ENCODE measurements around the gene TNRC6B. TPM values are rescaled to one million over a fixed set of nuclear protein-coding genes. Genes with fewer than 3 reads are reported as not detected.
"Not testable (repeated sequence)": the region's sequence is repeated elsewhere in the genome, so short reads cannot be mapped to it uniquely, and the experiment has no call there.

The TNRC6B gene
- total and polyA plus RNA-seq, 4 donors, result 6.2 to 70.4 (median 26.5) TPM

DNA sequence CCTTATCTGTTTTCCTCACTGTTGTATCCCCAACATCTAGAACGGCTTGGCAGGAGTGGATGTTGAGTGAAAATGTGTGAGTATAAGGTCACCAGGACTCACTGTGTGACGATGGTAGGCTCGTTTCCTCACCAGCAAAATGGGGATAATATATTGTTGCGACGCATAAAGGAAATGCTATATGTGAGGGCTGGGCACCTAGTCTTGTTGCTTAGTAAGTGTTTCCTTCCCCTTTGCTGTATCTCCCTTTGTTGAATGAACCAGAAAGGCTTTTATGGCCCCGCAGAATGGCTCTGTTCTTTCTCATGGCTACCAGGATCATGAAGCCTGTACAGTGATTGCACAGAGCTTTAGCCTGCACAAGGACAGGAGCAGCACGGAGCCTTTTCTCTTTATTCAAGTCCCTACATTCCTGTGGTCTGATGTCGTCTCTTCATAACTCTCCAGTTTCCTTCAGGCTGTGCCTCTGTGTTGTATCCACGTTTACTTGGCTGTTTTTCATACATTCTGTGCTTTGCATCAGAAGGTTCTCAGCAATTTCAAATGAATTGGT lies 5.4 kb downstream of the TNRC6B start:
- Histone ChIP-seq H3K9me3 (ENCODE audit: control insufficient read depth in 4 of 4, insufficient read depth in 3 of 4, low read length in 3 of 4) (no peaks in the 10 kb centered on the region), H3K27me3 (ENCODE audit: control insufficient read depth in 3 of 3, insufficient read depth in 3 of 3, low read length in 2 of 3) (no peaks in the 10 kb centered on the region), H3K36me3 (ENCODE audit: control insufficient read depth in 4 of 4, insufficient read depth in 4 of 4, low read length in 4 of 4) (no peaks in the 10 kb centered on the region), H3K27ac (ENCODE audit: low read depth in 1 of 2, low read length in 1 of 2) (peak overlapping the region; percentile 69 to 79), H3K9ac (ENCODE audit: insufficient read depth in 1 of 2, low read length in 2 of 2) (peak overlapping the region in 1 of 2 donors; percentile 39), H3K4me1 (ENCODE audit: control insufficient read depth in 5 of 5, insufficient read depth in 5 of 5, low read length in 5 of 5) (peaks cover 8 to 42% (median 25%) of the 10 kb centered on the region in 5 donors), H3K4me3 (no peak overlapping the region)
- TF ChIP-seq, protein P1, sequence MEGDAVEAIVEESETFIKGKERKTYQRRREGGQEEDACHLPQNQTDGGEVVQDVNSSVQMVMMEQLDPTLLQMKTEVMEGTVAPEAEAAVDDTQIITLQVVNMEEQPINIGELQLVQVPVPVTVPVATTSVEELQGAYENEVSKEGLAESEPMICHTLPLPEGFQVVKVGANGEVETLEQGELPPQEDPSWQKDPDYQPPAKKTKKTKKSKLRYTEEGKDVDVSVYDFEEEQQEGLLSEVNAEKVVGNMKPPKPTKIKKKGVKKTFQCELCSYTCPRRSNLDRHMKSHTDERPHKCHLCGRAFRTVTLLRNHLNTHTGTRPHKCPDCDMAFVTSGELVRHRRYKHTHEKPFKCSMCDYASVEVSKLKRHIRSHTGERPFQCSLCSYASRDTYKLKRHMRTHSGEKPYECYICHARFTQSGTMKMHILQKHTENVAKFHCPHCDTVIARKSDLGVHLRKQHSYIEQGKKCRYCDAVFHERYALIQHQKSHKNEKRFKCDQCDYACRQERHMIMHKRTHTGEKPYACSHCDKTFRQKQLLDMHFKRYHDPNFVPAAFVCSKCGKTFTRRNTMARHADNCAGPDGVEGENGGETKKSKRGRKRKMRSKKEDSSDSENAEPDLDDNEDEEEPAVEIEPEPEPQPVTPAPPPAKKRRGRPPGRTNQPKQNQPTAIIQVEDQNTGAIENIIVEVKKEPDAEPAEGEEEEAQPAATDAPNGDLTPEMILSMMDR (IDR thresholded peaks at IDR 0.05; ENCODE audit: control extremely low read depth, extremely low read depth), result no peak
- DNase-seq (peak; percentile 27 to 72 (median 68)), ATAC-seq (ENCODE audit: insufficient read depth, low FRiP score) (no peak)
- WGBS, 2 donors, result 6 to 16% methylated on average over 9 of the region's 9 CpGs

DNA sequence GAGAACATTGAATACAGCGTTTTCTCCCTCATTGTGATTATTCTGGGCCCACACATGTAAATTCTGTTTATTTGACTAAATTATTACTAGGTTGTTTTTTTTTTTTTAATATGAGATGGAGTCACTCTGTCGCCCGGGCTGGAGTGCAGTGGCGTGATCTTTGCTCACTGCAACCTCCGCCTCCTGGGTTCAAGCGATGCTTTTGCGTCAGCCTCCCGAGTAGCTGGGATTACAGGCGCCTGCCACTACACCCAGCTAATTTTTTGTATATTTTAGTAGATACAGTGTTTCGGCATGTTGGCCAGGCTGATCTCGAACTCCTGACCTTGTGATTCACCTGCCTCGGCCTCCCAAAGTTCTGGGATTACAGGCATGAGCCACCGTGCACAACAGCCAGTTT lies 5.9 kb downstream of the TNRC6B start:
- not testable (repeated sequence) for H3K27me3 ChIP-seq (ENCODE audit: control insufficient read depth in 3 of 3, insufficient read depth in 3 of 3, low read length in 2 of 3); ATAC-seq (ENCODE audit: insufficient read depth, low FRiP score); H3K9me3 ChIP-seq (ENCODE audit: control insufficient read depth in 4 of 4, insufficient read depth in 3 of 4, low read length in 3 of 4); H3K36me3 ChIP-seq (ENCODE audit: control insufficient read depth in 4 of 4, insufficient read depth in 4 of 4, low read length in 4 of 4); H3K4me3 ChIP-seq; H3K9ac ChIP-seq (ENCODE audit: insufficient read depth in 1 of 2, low read length in 2 of 2); DNase-seq
- Histone ChIP-seq H3K4me1 (ENCODE audit: control insufficient read depth in 5 of 5, insufficient read depth in 5 of 5, low read length in 5 of 5) (peaks cover 8 to 42% (median 25%) of the 10 kb centered on the region in 5 donors), H3K27ac (ENCODE audit: low read depth in 1 of 2, low read length in 1 of 2) (peak overlapping the region in 1 of 2 donors; percentile 69)
- 71 to 83% methylated on average over 13 of the region's 13 CpGs for WGBS, 2 donors

DNA sequence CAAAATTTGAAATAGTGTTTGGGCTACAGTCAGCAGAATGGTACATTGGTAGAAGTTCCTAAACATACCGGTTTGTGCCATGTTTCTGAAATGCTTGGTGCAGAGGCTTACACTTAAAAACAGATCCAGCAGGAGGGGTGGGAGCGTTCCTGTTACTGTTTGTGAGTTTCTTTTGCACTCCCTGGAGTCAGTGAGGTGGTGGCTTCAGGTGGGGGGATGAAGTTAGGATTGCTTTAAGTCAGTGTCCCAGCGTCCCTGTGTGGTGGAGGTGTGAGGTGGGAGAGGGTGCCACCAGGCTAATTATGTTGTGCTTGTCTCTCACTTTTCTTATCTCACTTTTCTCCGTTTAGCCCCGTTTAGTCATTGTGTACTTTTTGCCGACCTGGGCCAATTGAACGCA lies 9.7 kb downstream of the TNRC6B start:
- no peak overlapping the region for H3K27ac ChIP-seq (ENCODE audit: low read depth in 1 of 2, low read length in 1 of 2)
- TF ChIP-seq, protein P1 (IDR thresholded peaks at IDR 0.05; ENCODE audit: control extremely low read depth, extremely low read depth), result no peak
- no peak for DNase-seq
- H3K9me3 ChIP-seq (ENCODE audit: control insufficient read depth in 4 of 4, insufficient read depth in 3 of 4, low read length in 3 of 4), result no peaks in the 10 kb centered on the region
- no peaks in the 10 kb centered on the region for H3K27me3 ChIP-seq (ENCODE audit: control insufficient read depth in 3 of 3, insufficient read depth in 3 of 3, low read length in 2 of 3)
- ATAC-seq (ENCODE audit: insufficient read depth, low FRiP score), result no peak
- no peaks in the 10 kb centered on the region for H3K36me3 ChIP-seq (ENCODE audit: control insufficient read depth in 4 of 4, insufficient read depth in 4 of 4, low read length in 4 of 4)
- no peak overlapping the region for H3K9ac ChIP-seq (ENCODE audit: insufficient read depth in 1 of 2, low read length in 2 of 2)
- WGBS, 2 donors, result 82 to 91% methylated on average over 7 of the region's 7 CpGs
- H3K4me1 ChIP-seq (ENCODE audit: control insufficient read depth in 5 of 5, insufficient read depth in 5 of 5, low read length in 5 of 5), result peaks cover 0 to 39% (median 15%) of the 10 kb centered on the region in 5 donors
- H3K4me3 ChIP-seq, result no peak overlapping the region

DNA sequence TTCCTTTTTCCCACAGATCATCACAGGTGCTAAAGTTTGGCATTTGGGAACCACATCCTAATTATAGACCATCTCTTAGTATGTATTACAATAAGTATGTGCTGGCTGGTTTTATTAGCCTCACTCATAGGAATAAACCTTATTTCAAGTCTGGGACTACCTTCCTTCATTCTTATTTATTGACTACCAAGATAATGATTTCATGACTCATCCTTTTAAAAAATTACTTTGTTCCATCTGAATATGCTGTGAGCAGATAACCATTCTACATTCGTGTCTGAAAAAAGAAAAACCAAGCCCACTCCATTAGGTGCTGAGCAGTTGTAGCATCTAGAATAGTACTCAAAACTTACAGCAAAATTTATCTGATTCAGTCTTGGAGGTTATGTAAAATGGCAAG lies 12.3 kb downstream of the TNRC6B start:
- DNase-seq (no peak), ATAC-seq (ENCODE audit: insufficient read depth, low FRiP score) (no peak)
- Histone ChIP-seq H3K4me1 (ENCODE audit: control insufficient read depth in 5 of 5, insufficient read depth in 5 of 5, low read length in 5 of 5) (peaks cover 0 to 34% (median 25%) of the 10 kb centered on the region in 5 donors), H3K9ac (ENCODE audit: insufficient read depth in 1 of 2, low read length in 2 of 2) (no peak overlapping the region), H3K36me3 (ENCODE audit: control insufficient read depth in 4 of 4, insufficient read depth in 4 of 4, low read length in 4 of 4) (no peaks in the 10 kb centered on the region), H3K27me3 (ENCODE audit: control insufficient read depth in 3 of 3, insufficient read depth in 3 of 3, low read length in 2 of 3) (no peaks in the 10 kb centered on the region), H3K9me3 (ENCODE audit: control insufficient read depth in 4 of 4, insufficient read depth in 3 of 4, low read length in 3 of 4) (no peaks in the 10 kb centered on the region), H3K4me3 (no peak overlapping the region), H3K27ac (ENCODE audit: low read depth in 1 of 2, low read length in 1 of 2) (peak overlapping the region in 1 of 2 donors; percentile 69)
- WGBS, 2 donors, result 79 to 97% methylated on average over 1 of the region's 1 CpG
- TF ChIP-seq, protein P1 (IDR thresholded peaks at IDR 0.05; ENCODE audit: control extremely low read depth, extremely low read depth), result no peak

Data from lung (tissue), 12 donors.